Measurements from ENCODE around the gene CFAP100.

Gene CFAP100

DNA sequence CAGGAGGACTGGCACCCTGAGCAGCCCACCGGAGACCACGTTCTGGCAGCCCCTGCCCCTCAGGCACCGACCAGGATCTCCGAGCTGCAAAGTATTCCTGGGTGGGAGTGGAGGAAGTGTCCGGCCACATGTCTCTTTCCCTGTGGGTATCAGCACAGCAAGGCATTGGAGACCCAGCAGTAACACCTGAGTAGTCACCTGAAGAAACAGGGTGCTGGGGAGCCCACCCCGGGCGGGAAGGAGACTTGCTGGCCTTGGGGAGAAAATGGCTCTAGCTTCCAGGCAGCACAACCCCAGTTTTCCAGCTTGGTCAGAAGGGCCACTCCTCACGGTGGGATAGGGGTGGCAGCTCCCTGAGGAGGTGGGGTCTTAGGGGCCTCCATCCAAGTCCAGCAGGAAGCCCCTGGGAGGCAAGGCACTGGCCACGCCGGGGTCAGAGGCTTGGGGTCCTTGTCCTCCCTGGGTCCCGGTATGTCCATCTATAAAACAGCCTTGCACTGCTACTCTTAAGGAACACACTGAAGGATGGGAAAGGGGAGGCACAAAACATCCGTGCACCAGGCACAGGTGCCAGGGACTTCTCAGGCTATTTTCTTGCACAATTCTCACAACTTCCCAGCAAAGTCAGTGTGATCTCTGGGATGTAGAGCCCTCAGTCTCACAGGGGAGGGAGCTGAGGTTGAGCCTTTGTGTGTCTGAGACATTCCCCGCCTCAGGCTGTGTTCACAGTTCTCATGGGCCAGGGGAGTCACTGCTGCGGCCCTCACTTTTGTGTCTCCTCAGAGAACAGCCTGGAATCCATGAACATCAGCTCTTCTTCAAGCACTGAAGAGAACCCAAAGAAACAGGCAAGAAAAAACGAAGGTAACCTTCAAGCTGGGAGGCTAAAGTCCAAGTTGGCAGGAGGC, 11.9 kb downstream of the CFAP100 start:
- DNase-seq = no peak

GRCh38 chr3:126407412-126408044, 12.8 kb downstream of the CFAP100 start:
- no peak for DNase-seq

GRCh38 chr3:126408099-126408498, 13.4 kb downstream of the CFAP100 start:
- no peak for DNase-seq

GRCh38 chr3:126412841-126413692, 18.4 kb downstream of the CFAP100 start:
- DNase-seq = no peak

DNA sequence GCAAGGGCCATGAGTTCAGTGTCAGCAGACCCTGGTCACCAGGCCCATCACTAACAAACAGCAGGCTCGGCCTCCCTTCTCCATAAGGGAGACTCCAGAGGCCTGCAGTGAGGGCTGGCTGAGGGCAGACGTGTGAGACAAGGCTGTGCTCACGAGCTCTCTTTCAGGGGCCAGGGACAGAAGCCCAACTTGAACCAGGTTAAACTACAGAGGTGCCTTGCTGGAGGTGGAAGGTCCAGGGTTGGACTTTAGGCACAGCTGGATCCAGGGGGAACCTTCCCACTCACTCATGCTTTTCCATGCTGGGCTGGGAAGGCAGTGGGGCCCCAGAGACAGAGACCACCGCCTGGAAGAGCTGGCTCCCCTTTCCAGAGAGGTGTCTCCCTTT, 19.0 kb downstream of the CFAP100 start:
- DNase-seq = no peak

DNA sequence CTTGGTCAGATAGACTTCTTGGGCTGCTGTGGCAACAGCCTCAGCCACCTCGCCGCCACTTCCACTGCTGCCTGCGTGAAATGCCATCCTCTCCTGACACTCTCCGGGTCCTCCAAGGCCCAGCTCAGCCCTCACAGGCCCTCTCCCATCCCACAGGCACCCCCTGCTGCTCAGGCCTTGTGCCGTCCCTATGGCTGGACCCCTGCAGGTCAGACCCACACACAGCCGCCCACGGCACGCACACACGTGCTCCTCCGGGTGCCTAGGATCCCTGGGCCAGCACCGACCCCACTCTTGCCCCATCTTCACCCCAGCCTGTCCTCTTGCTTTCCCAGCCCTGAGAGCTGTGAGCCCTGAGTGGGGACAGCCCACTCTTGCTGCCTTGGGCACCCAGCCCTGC, 19.7 kb downstream of the CFAP100 start:
- DNase-seq = no peak

GRCh38 chr3:126414961-126415660, 20.4 kb downstream of the CFAP100 start:
- no peak for DNase-seq

GRCh38 chr3:126415661-126416591, 21.2 kb downstream of the CFAP100 start:
- no peak for DNase-seq

GRCh38 chr3:126416943-126417342, 22.2 kb downstream of the CFAP100 start:
- no peak for DNase-seq

- DNase-seq = no peak
These were observed 22.8 kb downstream of the CFAP100 start for GRCh38 chr3:126417515-126417914.

DNA sequence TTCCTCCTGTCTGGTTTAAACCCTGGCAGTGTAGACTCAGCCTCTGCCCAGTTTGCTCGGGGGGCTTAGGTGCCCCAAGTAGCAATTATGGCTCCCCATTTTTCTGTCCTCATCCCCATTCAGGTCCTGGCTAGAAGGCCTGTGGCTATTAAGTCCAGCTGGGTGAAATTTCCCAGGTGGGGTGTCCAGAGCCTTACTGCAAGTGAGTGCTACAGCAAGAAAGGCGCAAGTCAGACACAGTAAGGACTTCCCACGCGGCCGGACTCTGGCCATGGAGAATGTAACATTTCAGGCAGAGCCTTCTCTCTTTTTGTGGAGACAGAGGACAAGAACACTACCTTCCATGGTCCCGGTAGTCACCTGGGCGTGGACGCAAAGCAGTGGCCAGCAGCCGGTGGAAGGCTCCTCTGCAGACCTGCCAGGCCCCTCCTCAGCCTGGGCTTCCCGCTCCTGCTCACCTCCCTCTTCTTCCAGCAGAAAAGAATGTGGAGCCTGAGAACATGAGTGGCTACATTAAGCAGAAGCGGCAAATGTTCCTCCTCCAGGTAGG, 23.3 kb downstream of the CFAP100 start:
- DNase-seq = no peak

DNA sequence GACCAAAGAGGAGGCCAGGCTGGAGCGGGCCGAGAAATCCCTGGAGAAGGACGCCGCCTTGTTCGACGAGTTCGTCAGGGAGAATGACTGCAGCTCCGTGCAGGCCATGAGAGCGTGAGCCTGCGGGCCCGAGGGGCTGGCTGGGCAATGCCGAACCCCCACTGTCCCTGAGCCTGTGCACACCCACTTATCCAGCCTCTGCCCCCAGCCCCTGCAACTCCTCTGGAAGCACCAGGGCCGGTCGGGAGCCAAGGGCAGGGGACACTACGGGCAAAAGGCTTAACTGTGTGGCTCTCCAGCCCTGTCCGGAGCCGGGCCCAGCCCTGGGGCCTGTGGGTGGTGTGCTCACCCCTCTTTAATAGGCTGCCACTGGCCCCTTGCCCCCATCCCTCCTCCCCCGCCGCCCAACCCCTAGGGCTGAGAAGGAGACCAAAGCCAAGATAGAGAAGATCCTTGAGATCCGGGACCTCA, 24.0 kb downstream of the CFAP100 start:
- DNase-seq = no peak

- no peak for DNase-seq
These were observed 24.5 kb downstream of the CFAP100 start for GRCh38 chr3:126419151-126419703.

- DNase-seq = no peak
These were observed 25.4 kb downstream of the CFAP100 start for GRCh38 chr3:126419886-126420786.

DNA sequence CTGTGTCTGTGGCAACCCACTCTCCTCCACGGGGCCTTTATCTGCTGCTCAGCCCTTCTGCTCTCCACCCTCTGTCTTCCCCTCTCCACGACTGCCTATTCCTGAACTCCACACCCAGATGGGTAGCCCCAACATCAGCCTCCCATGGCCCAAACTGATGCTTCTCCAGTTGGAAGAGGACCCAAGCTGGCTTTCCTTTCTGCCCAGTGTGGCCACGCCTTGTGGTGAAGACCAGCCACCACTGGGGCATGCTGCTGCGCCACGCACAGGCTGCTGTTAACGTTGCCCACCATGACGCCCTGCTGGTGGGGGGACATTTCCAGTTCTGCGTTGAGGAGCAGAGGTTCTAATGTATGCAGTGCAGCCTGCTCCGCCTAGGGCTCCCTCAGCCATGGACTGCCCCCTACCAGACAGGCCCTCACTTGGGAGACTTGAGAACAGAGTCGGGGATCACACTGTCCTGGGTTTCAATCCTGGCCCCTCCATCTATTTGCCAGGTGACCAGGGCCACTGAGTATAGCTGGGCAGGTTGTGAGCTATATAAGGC, 26.9 kb downstream of the CFAP100 start:
- no peak for DNase-seq

- DNase-seq = no peak
These were observed 27.4 kb downstream of the CFAP100 start for GRCh38 chr3:126422121-126422520.

DNA sequence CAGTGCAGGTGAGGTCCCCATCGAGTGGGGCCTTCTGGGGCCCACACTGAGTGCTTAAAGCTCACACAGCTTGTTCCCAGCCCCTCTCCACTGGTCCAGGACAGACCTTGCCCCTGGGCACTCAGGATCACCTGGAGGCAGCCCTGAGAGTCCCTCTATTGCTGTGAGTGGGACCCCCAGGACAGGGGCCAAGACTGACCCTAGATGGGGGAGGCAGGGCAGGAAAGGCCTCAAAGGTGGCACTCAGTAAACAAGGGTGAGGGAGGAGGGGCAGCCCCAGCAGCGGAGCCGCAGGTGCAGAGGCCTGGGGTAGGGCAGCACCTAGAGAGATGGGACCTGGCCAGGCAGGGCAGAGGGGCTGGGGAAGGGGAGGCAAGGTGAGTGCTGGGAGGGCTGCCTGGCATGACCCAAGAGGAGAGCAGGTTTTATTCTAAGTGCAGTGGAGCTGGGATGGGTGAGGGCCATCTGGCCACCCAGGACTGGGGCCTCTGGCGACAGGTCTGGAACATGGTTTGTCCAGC, 27.9 kb downstream of the CFAP100 start:
- DNase-seq = no peak

GRCh38 chr3:126423191-126424038, 28.7 kb downstream of the CFAP100 start:
- no peak for DNase-seq

Measured in NCI-H2171 (cell line).